GM21515 (cell line): ENCODE measurements around the gene PARD6B.
"Not testable (repeated sequence)": the region's sequence is repeated elsewhere in the genome, so short reads cannot be mapped to it uniquely, and the experiment has no call there.

Source experiments
- ATAC-seq: cut with Tn5 transposase; IDR thresholded peaks from one replicate; pipeline ENCODE4 v1.9.1; 2021; ENCODE audit not compliant: unreplicated experiment

Gene PARD6B

GRCh38 chr20:50731055-50731929 is at the start of gene PARD6B:
PARD6B (plus strand) TSS chr20:50731580; CDS start chr20:50731787, 207 bp downstream.
- peak; percentile 86 for ATAC-seq

- no peak for ATAC-seq
Measured at GRCh38 chr20:50682065-50682464, 49.3 kb upstream of the PARD6B start.

GRCh38 chr20:50682947-50683530 is 48.3 kb upstream of the PARD6B start:
- no peak for ATAC-seq

GRCh38 chr20:50683570-50683969 is 47.8 kb upstream of the PARD6B start:
- no peak for ATAC-seq

GRCh38 chr20:50686821-50687220 is 44.6 kb upstream of the PARD6B start:
- ATAC-seq, result no peak

- no peak for ATAC-seq
Measured at GRCh38 chr20:50688256-50688975, 43.0 kb upstream of the PARD6B start.

- ATAC-seq, result no peak
Measured at GRCh38 chr20:50689864-50690649, 41.3 kb upstream of the PARD6B start.

- no peak for ATAC-seq
Measured at GRCh38 chr20:50690650-50691572, 40.5 kb upstream of the PARD6B start, which contains the start of gene RIPOR3. RIPOR3 (minus strand) TSS chr20:50691542; CDS start chr20:50691128, 414 bp downstream.

GRCh38 chr20:50691573-50692551 is 39.5 kb upstream of the PARD6B start:
- ATAC-seq, result no peak

GRCh38 chr20:50692552-50692933 is 38.8 kb upstream of the PARD6B start:
- no peak for ATAC-seq

- ATAC-seq, result no peak
Measured at GRCh38 chr20:50693001-50693400, 38.4 kb upstream of the PARD6B start.

GRCh38 chr20:50694379-50695134 is 36.8 kb upstream of the PARD6B start:
- no peak for ATAC-seq

GRCh38 chr20:50695135-50695872 is 36.1 kb upstream of the PARD6B start:
- ATAC-seq, result no peak

GRCh38 chr20:50698255-50698654 is 33.1 kb upstream of the PARD6B start:
- ATAC-seq, result not testable (repeated sequence)

- ATAC-seq, result no peak
Measured at GRCh38 chr20:50699688-50700087, 31.7 kb upstream of the PARD6B start.

- ATAC-seq, result no peak
Measured at GRCh38 chr20:50701041-50701963, 30.1 kb upstream of the PARD6B start.
